Measurements from ENCODE around the gene CEBPE. TPM values are rescaled to one million over a fixed set of nuclear protein-coding genes. Genes with fewer than 3 reads are reported as not detected.

CEBPE gene
- polyA plus RNA-seq, 1 of the 3 experiments (the other 2 are of a cell fraction): not detected

DNA sequence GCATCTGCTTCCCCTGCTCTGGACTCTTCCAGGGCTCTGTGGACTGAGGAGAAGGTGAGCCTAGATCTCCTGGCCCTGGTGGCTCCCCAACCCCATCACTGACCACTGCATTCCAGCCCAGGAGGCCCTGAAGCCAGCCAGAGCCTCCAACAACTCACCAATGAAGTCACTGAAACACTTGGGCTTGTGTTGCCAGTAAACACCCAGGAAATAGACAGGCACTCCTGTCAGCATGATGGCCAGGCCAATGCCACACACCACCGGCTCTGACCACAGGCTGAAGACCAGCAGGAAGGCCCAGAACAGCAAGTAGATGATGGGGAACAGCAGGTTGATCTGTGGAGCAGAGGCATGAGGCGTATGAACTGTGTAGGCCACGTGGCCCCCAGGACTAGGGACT lies 8.8 kb upstream of the CEBPE start (continued):
- TF ChIP-seq NRF1 (IDR thresholded peaks at IDR 0.05; ENCODE audit: low read depth, low read length): no peak
- no peak for TF ChIP-seq FOXM1 (IDR thresholded peaks at IDR 0.05; ENCODE audit: low read depth)

DNA sequence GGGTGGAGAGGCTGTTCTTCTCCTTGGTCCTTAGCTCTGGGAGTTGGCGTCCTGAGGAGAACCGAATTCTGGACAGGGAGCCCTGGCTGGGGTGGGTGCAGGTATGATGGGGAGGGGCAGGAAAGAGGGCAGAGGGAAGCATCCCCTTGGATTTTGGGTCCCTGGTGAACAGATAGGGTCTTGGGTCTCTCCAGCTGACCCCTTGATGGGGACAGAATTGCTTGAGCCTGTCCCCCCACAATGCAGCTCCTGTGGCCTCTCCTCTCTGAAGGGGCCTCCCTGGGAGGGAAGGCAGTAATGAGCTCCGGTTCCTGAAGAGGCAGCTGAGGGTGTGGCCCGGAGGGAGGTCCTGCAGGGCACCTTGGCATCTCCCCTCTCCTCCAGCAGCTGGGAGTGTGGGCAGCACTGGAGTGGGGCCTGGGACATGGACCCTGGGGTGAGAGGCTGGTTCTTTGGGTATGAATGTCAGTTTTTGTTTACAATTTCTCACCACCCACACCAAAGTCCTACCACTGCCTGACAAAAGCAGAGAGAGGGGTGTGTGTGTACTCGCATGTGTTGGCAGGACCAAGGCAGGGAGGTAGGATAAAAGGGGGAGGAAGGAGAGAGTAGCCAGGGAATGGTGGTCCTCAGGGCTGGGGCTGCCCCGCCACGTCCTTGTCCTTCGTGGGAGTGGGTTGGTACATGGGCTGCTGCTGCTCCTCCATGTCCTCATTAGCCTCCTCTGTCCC lies 7.7 kb upstream of the CEBPE start:
- H3K4me3 ChIP-seq (ENCODE audit: low read depth in 2 of 2, low read length in 1 of 2): no peak overlapping the region
- no peak overlapping the region for H3K4me2 ChIP-seq
- no peaks in the 10 kb centered on the region for H4K20me1 ChIP-seq (ENCODE audit: insufficient read depth)
- H3F3A ChIP-seq (replicated peaks; ENCODE audit: insufficient read depth): no peaks in the 10 kb centered on the region
- no peak overlapping the region for H3K27ac ChIP-seq (ENCODE audit: low read depth in 2 of 2, low read length in 1 of 2)
- no peak overlapping the region for H2AFZ ChIP-seq (ENCODE audit: low read depth)
- H3K9me2 ChIP-seq: no peaks in the 10 kb centered on the region
- TF ChIP-seq FOSL2 (IDR thresholded peaks at IDR 0.05; ENCODE audit: borderline replicate concordance, low read depth) (no peak), FOXJ3 (CRISPR knock-in tag; IDR thresholded peaks at IDR 0.05) (no peak), FOXM1 (IDR thresholded peaks at IDR 0.05; ENCODE audit: low read depth) (no peak), RFX5 (IDR thresholded peaks at IDR 0.05; ENCODE audit: low read length) (no peak), POLR2AphosphoS5 (IDR thresholded peaks at IDR 0.05; ENCODE audit: low read depth, low read length) (no peak), RXRA (IDR thresholded peaks at IDR 0.05; ENCODE audit: borderline replicate concordance, low read depth) (no peak)
- TF ChIP-seq, protein P1, sequence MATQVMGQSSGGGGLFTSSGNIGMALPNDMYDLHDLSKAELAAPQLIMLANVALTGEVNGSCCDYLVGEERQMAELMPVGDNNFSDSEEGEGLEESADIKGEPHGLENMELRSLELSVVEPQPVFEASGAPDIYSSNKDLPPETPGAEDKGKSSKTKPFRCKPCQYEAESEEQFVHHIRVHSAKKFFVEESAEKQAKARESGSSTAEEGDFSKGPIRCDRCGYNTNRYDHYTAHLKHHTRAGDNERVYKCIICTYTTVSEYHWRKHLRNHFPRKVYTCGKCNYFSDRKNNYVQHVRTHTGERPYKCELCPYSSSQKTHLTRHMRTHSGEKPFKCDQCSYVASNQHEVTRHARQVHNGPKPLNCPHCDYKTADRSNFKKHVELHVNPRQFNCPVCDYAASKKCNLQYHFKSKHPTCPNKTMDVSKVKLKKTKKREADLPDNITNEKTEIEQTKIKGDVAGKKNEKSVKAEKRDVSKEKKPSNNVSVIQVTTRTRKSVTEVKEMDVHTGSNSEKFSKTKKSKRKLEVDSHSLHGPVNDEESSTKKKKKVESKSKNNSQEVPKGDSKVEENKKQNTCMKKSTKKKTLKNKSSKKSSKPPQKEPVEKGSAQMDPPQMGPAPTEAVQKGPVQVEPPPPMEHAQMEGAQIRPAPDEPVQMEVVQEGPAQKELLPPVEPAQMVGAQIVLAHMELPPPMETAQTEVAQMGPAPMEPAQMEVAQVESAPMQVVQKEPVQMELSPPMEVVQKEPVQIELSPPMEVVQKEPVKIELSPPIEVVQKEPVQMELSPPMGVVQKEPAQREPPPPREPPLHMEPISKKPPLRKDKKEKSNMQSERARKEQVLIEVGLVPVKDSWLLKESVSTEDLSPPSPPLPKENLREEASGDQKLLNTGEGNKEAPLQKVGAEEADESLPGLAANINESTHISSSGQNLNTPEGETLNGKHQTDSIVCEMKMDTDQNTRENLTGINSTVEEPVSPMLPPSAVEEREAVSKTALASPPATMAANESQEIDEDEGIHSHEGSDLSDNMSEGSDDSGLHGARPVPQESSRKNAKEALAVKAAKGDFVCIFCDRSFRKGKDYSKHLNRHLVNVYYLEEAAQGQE (IDR thresholded peaks at IDR 0.05; ENCODE audit: low read depth, low read length): no peak
- H3K27me3 ChIP-seq (ENCODE audit: insufficient read depth): peaks cover 6% of the 10 kb centered on the region; the same call in 1 of the 2 replicates
- ChIA-PET POLR2A (no interaction called here), CTCF (interaction anchor here (0.6 to 19.7 kb wide), 3 partner anchors 30 to 78 kb away, joined by 3 to 495 read pairs (median 3); partner anchors contain the start of gene SLC7A8)
- no peaks in the 10 kb centered on the region for H3K9me3 ChIP-seq
- H3K36me3 ChIP-seq (replicated peaks in 1 of 2; ENCODE audit: control insufficient read depth in 1 of 2, insufficient read depth in 2 of 2, low read length in 1 of 2): no peaks in the 10 kb centered on the region
- H3K4me1 ChIP-seq (ENCODE audit: control insufficient read depth in 1 of 2, insufficient read depth in 2 of 2, low read depth in 1 of 2, low read length in 1 of 2): no peaks in the 10 kb centered on the region; a peak in 2 of 4 replicates
- no peak for DNase-seq
- 38% methylated on average over 8 of the region's 8 CpGs for WGBS (ENCODE audit: low lambda C conversion rate)
- no peaks in the 10 kb centered on the region for H3K79me2 ChIP-seq (ENCODE audit: insufficient read depth)
- no peak overlapping the region for H3K9ac ChIP-seq

DNA sequence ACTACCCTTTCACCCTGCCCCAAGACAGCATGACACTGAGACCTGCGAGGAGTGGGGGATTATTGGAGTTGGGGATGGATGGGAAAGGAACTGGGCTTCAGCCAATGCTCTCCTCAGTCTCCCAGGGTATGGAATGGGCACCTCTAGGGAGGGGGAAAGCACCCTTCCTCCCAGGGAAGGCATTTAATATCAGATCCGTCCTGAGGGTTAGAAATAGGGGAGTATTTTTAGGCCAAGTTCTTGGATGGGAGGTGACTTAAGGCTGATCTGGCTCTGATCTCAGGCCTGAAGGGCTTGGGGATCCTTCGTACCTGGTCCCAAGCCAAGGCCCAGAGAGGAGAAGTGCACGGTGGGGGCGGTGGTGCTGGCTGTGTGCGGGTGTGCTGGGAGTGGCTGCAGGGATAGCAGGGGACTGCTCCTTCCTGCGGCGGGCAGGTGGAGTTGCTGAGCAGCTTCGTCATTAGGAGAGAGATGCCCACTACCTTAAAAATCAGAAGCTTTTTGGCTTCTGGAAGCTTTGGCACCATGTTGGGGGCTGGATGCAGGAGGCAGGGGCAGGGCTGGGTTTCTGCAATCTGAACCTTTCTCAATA lies 7.0 kb upstream of the CEBPE start:
- Histone ChIP-seq H3K4me2 (no peak overlapping the region), H3K9me2 (no peaks in the 10 kb centered on the region), H3K27me3 (ENCODE audit: insufficient read depth) (peaks cover 6% of the 10 kb centered on the region; the same call in 1 of the 2 replicates), H3K4me1 (ENCODE audit: control insufficient read depth in 1 of 2, insufficient read depth in 2 of 2, low read depth in 1 of 2, low read length in 1 of 2) (no peaks in the 10 kb centered on the region; a peak in 2 of 4 replicates), H3K9me3 (no peaks in the 10 kb centered on the region), H3K4me3 (ENCODE audit: low read depth in 2 of 2, low read length in 1 of 2) (no peak overlapping the region), H3K9ac (no peak overlapping the region), H2AFZ (ENCODE audit: low read depth) (no peak overlapping the region), H3K79me2 (ENCODE audit: insufficient read depth) (no peaks in the 10 kb centered on the region), H4K20me1 (ENCODE audit: insufficient read depth) (no peaks in the 10 kb centered on the region), H3F3A (replicated peaks; ENCODE audit: insufficient read depth) (no peaks in the 10 kb centered on the region), H3K36me3 (replicated peaks in 1 of 2; ENCODE audit: control insufficient read depth in 1 of 2, insufficient read depth in 2 of 2, low read length in 1 of 2) (no peaks in the 10 kb centered on the region), H3K27ac (ENCODE audit: low read depth in 2 of 2, low read length in 1 of 2) (no peak overlapping the region)
- WGBS (ENCODE audit: low lambda C conversion rate): 62% methylated on average over 9 of the region's 9 CpGs
- ChIA-PET CTCF (interaction anchor here (0.6 to 19.7 kb wide), 4 partner anchors 31 to 79 kb away, joined by 3 to 495 read pairs (median 3); partner anchors contain the start of gene SLC7A8), POLR2A (no interaction called here)
- DNase-seq: no peak
- no peak for TF ChIP-seq ELF1 (IDR thresholded peaks at IDR 0.05)
- no peak for TF ChIP-seq EP300 (IDR thresholded peaks at IDR 0.05; ENCODE audit: borderline replicate concordance in 1 of 2, low read depth in 1 of 2, low read length in 1 of 2)
- no peak for TF ChIP-seq CHD2 (IDR thresholded peaks at IDR 0.05; ENCODE audit: low read length, partially characterized antibody)
- TF ChIP-seq, protein P2, sequence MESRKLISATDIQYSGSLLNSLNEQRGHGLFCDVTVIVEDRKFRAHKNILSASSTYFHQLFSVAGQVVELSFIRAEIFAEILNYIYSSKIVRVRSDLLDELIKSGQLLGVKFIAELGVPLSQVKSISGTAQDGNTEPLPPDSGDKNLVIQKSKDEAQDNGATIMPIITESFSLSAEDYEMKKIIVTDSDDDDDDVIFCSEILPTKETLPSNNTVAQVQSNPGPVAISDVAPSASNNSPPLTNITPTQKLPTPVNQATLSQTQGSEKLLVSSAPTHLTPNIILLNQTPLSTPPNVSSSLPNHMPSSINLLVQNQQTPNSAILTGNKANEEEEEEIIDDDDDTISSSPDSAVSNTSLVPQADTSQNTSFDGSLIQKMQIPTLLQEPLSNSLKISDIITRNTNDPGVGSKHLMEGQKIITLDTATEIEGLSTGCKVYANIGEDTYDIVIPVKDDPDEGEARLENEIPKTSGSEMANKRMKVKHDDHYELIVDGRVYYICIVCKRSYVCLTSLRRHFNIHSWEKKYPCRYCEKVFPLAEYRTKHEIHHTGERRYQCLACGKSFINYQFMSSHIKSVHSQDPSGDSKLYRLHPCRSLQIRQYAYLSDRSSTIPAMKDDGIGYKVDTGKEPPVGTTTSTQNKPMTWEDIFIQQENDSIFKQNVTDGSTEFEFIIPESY (IDR thresholded peaks at IDR 0.05; ENCODE audit: borderline replicate concordance, low read depth): no peak
- TF ChIP-seq, protein P1 (IDR thresholded peaks at IDR 0.05; ENCODE audit: low read depth, low read length): no peak
- no peak for TF ChIP-seq EZH2phosphoT487 (IDR thresholded peaks at IDR 0.05; ENCODE audit: borderline replicate concordance, low read depth)

All from SK-N-SH (cell line).